ENCODE measurements around the gene NYNRIN. TPM values are rescaled to one million over a fixed set of nuclear protein-coding genes. Genes with fewer than 3 reads are reported as not detected.
A peak's percentile ranks its signal among the peaks of the same experiment; 100 is the strongest.

The NYNRIN gene
- total and polyA plus RNA-seq, 10 of the 15 experiments (the other 5 are each of a cell fraction or from before 2014, with no cell fraction given), result under 0.01 to 0.15 (median 0.01) TPM; not detected in 5

DNA sequence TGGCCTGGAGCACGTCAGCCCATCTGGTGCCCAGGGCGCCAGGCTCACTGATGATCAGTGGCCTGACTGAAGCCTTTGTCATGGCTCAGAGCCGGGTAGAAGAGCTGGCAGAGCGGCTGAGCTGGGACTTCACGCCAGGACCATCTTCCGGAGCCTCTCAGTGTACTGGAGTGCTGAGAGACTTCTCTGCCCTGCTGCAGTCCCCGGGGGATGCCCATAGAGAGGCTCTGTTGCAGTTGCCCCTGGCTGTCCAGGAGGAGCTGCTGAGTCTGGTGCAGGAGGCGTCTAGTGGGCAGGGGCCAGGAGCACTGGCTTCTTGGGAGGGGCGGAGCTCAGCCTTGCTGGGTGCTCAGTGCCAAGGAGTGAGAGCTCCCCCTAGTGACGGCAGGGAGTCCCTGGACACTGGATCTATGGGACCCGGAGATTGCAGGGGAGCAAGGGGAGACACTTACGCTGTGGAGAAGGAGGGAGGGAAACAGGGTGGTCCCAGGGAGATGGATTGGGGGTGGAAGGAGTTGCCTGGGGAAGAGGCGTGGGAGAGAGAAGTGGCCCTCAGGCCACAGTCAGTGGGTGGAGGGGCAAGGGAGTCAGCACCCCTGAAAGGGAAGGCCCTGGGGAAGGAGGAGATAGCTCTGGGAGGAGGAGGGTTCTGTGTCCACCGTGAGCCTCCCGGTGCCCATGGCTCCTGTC lies 32.9 kb downstream of the NYNRIN start (continued):
- TF ChIP-seq MYB (IDR thresholded peaks at IDR 0.05; ENCODE audit: borderline replicate concordance, low read depth, low read length) (no peak), KLF5 (IDR thresholded peaks at IDR 0.05; ENCODE audit: partially characterized antibody) (peak; percentile 37), SKIL (IDR thresholded peaks at IDR 0.05; ENCODE audit: low read depth, poor library complexity, severe bottlenecking) (no peak), E4F1 (IDR thresholded peaks at IDR 0.05; ENCODE audit: borderline replicate concordance, partially characterized antibody) (no peak), RFX5 (IDR thresholded peaks at IDR 0.05; ENCODE audit: low read depth, low read length) (no peak), MXI1 (IDR thresholded peaks at IDR 0.05; ENCODE audit: low read depth, low read length) (no peak), SREBF1 (IDR thresholded peaks at IDR 0.05; ENCODE audit: low read length) (no peak), BCL11A (IDR thresholded peaks at IDR 0.05; ENCODE audit: low read depth, low read length) (no peak), SP1 (IDR thresholded peaks at IDR 0.05; ENCODE audit: low read depth, low read length) (peak; percentile 20), SMARCA5 (IDR thresholded peaks at IDR 0.05) (peak; percentile 89), CREM (IDR thresholded peaks at IDR 0.05; ENCODE audit: low read depth) (no peak), REST (IDR thresholded peaks at IDR 0.05; ENCODE audit: low read depth, low read length) (no peak), KDM1A (IDR thresholded peaks at IDR 0.05; ENCODE audit: borderline replicate concordance) (no peak), ZSCAN29 (IDR thresholded peaks at IDR 0.05) (no peak), YBX1 (IDR thresholded peaks at IDR 0.05) (no peak), PAX5 (IDR thresholded peaks at IDR 0.05; ENCODE audit: borderline replicate concordance, low read depth, low read length) (peak; percentile 43; the same call in 1 of the 2 replicates), RAD21 (IDR thresholded peaks at IDR 0.05; ENCODE audit: insufficient read depth, low read depth, low read length) (peak; percentile 91), POLR2AphosphoS2 (IDR thresholded peaks at IDR 0.05; ENCODE audit: low read depth, low read length) (no peak), NFYA (IDR thresholded peaks at IDR 0.05; ENCODE audit: borderline replicate concordance, low read depth, low read length) (no peak), BRCA1 (IDR thresholded peaks at IDR 0.05; ENCODE audit: low read depth, low read length) (no peak), ASH2L (IDR thresholded peaks at IDR 0.05; ENCODE audit: borderline replicate concordance, low read depth) (no peak)
